GM18861 (cell line): ENCODE measurements around the gene RSAD1.

Source experiments
- ATAC-seq: cut with Tn5 transposase; IDR thresholded peaks from one replicate; pipeline ENCODE4 v1.9.1; 2021; ENCODE audit not compliant: unreplicated experiment

The RSAD1 gene

GRCh38 chr17:50517504-50518383, 39.1 kb downstream of the RSAD1 start:
- ATAC-seq, result no peak

- no peak for ATAC-seq
Observed at GRCh38 chr17:50518384-50519023, 39.8 kb downstream of the RSAD1 start.

GRCh38 chr17:50519141-50519834, 40.6 kb downstream of the RSAD1 start:
- no peak for ATAC-seq

GRCh38 chr17:50520483-50520882, 41.8 kb downstream of the RSAD1 start:
- ATAC-seq, result no peak

GRCh38 chr17:50521514-50521913, 42.9 kb downstream of the RSAD1 start:
- no peak for ATAC-seq

- ATAC-seq, result no peak
Observed at GRCh38 chr17:50522766-50523165, 44.1 kb downstream of the RSAD1 start.

GRCh38 chr17:50523208-50523607, 44.5 kb downstream of the RSAD1 start:
- ATAC-seq, result no peak

- no peak for ATAC-seq
Observed at GRCh38 chr17:50524838-50525237, 46.2 kb downstream of the RSAD1 start.

GRCh38 chr17:50527155-50527762, 48.6 kb downstream of the RSAD1 start:
- ATAC-seq, result no peak

- ATAC-seq, result no peak
Observed at GRCh38 chr17:50527949-50528474, 49.4 kb downstream of the RSAD1 start.

GRCh38 chr17:50529849-50530248, 51.2 kb downstream of the RSAD1 start:
- no peak for ATAC-seq

GRCh38 chr17:50531428-50532025, 52.9 kb downstream of the RSAD1 start:
- no peak for ATAC-seq

GRCh38 chr17:50532452-50533024, 53.9 kb downstream of the RSAD1 start, which contains the start of gene EPN3:
TSS of gene EPN3 (plus strand) at chr17:50532735. CDS start at chr17:50536557, 3,822 bp downstream.
- ATAC-seq, result no peak

- no peak for ATAC-seq
Observed at GRCh38 chr17:50533185-50533584, 54.5 kb downstream of the RSAD1 start.

GRCh38 chr17:50533720-50534148, 55.1 kb downstream of the RSAD1 start:
- ATAC-seq, result no peak

GRCh38 chr17:50534222-50534978, 55.7 kb downstream of the RSAD1 start:
- ATAC-seq, result no peak

GRCh38 chr17:50534979-50535326, 56.3 kb downstream of the RSAD1 start:
- no peak for ATAC-seq

- no peak for ATAC-seq
Observed at GRCh38 chr17:50535407-50535806, 56.7 kb downstream of the RSAD1 start.
